Neural progenitor cell (in vitro differentiated cells): Measurements from ENCODE around the gene RRP8. TPM values are rescaled to one million over a fixed set of nuclear protein-coding genes. Genes with fewer than 3 reads are reported as not detected.

Experiments used
- DNase-seq: peaks from one replicate; pipeline ENCODE4 v3.0.0-alpha.2; 2016; ENCODE audit warnings: low spot score
- H2AFZ ChIP-seq: fragments of 200-600 bp; sonication (generic); replicated peaks from 2 replicates; pipeline ENCODE4 v1.6.1; 2016; ENCODE audit warnings: antibody characterized with exemption
- H3F3A ChIP-seq: fragments of 200-600 bp; sonication (generic); 2 replicates; pipeline ENCODE4 v1.6.1; 2016; ENCODE audit warnings: antibody characterized with exemption, low read depth
- H3K27ac ChIP-seq: fragments of 200-600 bp; sonication (generic); 2 replicates; pipeline ENCODE4 v1.5.1; 2016; ENCODE audit warnings: mild to moderate bottlenecking
- H3K27me3 ChIP-seq: fragments of 200-600 bp; sonication (generic); 2 replicates; pipeline ENCODE4 v1.6.1; 2016; ENCODE audit warnings: mild to moderate bottlenecking, moderate library complexity
- H3K36me3 ChIP-seq: fragments of 200-600 bp; sonication (generic); 2 replicates; pipeline ENCODE4 v1.5.1; 2016
- H3K4me1 ChIP-seq: fragments of 200-600 bp; sonication (generic); 2 replicates; pipeline ENCODE4 v1.6.1; 2016; ENCODE audit warnings: mixed run types
- H3K4me2 ChIP-seq: fragments of 200-600 bp; sonication (generic); 2 replicates; pipeline ENCODE4 v1.6.1; 2016
- H3K4me3 ChIP-seq: fragments of 200-600 bp; sonication (generic); 2 replicates; pipeline ENCODE4 v1.5.1; 2016
- H3K79me2 ChIP-seq: fragments of 200-600 bp; sonication (generic); 2 replicates; pipeline ENCODE4 v1.6.1; 2016; ENCODE audit warnings: low read depth
- H3K9ac ChIP-seq: fragments of 200-600 bp; sonication (generic); 2 replicates; pipeline ENCODE4 v1.6.1; 2016
- H3K9me3 ChIP-seq: fragments of 200-600 bp; sonication (generic); 2 replicates; pipeline ENCODE4 v1.5.1; 2016; ENCODE audit warnings: low read depth
- H4K20me1 ChIP-seq: fragments of 200-600 bp; sonication (generic); 2 replicates; pipeline ENCODE4 v1.6.1; 2016; ENCODE audit warnings: low read depth
- H3K27ac Mint-ChIP-seq: 3 replicates; pipeline ENCODE4 v1.8.0; 2021; ENCODE audit warnings: mixed read lengths
- H3K27me3 Mint-ChIP-seq: 2 replicates; pipeline ENCODE4 v1.8.0; 2022; ENCODE audit warnings: low read depth, mild to moderate bottlenecking, inconsistent platforms, moderate library complexity, mixed read lengths; ENCODE audit not compliant: insufficient read depth
- H3K36me3 Mint-ChIP-seq: 3 replicates; pipeline ENCODE4 v1.8.0; 2021; ENCODE audit warnings: mixed read lengths
- H3K4me1 Mint-ChIP-seq: 3 replicates; pipeline ENCODE4 v1.8.0; 2021; ENCODE audit warnings: mixed read lengths
- H3K4me3 Mint-ChIP-seq: 3 replicates; pipeline ENCODE4 v1.8.0; 2021; ENCODE audit warnings: mild to moderate bottlenecking, moderate library complexity, mixed read lengths
- H3K9me3 Mint-ChIP-seq: 3 replicates; pipeline ENCODE4 v1.8.0; 2020; ENCODE audit warnings: mixed read lengths
- CTCF ChIP-seq: fragments of 200-600 bp; sonication (generic); IDR thresholded peaks from 2 replicates; pipeline ENCODE4 v1.5.1; 2017; ENCODE audit warnings: antibody characterized with exemption, mild to moderate bottlenecking
- EZH2 ChIP-seq: fragments of 200-600 bp; sonication (generic); IDR thresholded peaks from 2 replicates; pipeline ENCODE4 v1.6.1; 2017; ENCODE audit warnings: antibody characterized with exemption, mild to moderate bottlenecking, moderate library complexity
- EZH2phosphoT487 ChIP-seq: fragments of 200-600 bp; sonication (generic); IDR thresholded peaks from 2 replicates; pipeline ENCODE4 v1.6.1; 2017; ENCODE audit warnings: antibody characterized with exemption
- total RNA-seq: library from RNA; depleted of rRNA; stranded (reverse); fragments of >200 nt; gene quantifications from 2 replicates; pipeline ENCODE4 v1.2.3, GENCODE V29; 2015; ENCODE audit warnings: low replicate concordance

The RRP8 gene
- total RNA-seq, 1 donor from 2014 or later: 16.0 TPM

DNA sequence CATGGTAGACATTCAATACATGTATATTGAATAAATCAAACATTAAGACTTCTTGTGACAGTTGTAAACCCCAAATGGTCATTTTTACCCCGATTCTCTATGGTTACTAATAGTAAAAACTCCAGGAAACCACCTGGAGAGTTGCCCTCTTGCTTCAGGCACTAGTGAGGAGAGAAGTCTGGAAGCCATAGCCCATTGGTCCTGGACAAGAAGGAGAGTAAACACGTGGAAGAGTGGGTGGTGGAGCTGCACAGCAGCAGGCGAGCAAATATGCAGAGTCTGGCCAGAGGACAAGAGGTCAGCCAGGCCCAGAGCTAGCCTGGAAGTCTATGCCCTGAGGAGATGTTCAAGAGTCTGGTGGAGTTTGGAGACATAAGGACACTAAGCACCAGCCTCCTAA, 34.5 kb upstream of the RRP8 start:
- peaks cover 4% of the 10 kb centered on the region for H3K36me3 Mint-ChIP-seq
- no peak for DNase-seq
- no peak overlapping the region for H2AFZ ChIP-seq
- H3K9ac ChIP-seq: no peak overlapping the region
- H3K27ac ChIP-seq: no peak overlapping the region
- no peaks in the 10 kb centered on the region for H3K9me3 Mint-ChIP-seq
- peaks cover under 1% of the 10 kb centered on the region for H3K27me3 Mint-ChIP-seq
- H3K27ac Mint-ChIP-seq: no peak overlapping the region
- no peak overlapping the region for H3K4me3 ChIP-seq
- H3K4me1 ChIP-seq: no peaks in the 10 kb centered on the region
- H3K9me3 ChIP-seq: no peaks in the 10 kb centered on the region
- no peaks in the 10 kb centered on the region for H4K20me1 ChIP-seq
- no peaks in the 10 kb centered on the region for H3K27me3 ChIP-seq
- no peaks in the 10 kb centered on the region for H3K79me2 ChIP-seq
- TF ChIP-seq EZH2: no peak
- TF ChIP-seq CTCF: no peak
- no peak for TF ChIP-seq EZH2phosphoT487
- no peaks in the 10 kb centered on the region for H3F3A ChIP-seq
- H3K4me2 ChIP-seq: no peak overlapping the region
- H3K4me3 Mint-ChIP-seq: no peak overlapping the region
- H3K4me1 Mint-ChIP-seq: no peaks in the 10 kb centered on the region
- H3K36me3 ChIP-seq: no peaks in the 10 kb centered on the region

- Histone ChIP-seq H4K20me1 (no peaks in the 10 kb centered on the region), H2AFZ (no peak overlapping the region), H3K79me2 (no peaks in the 10 kb centered on the region), H3K27ac (no peak overlapping the region), H3F3A (no peaks in the 10 kb centered on the region), H3K27me3 (peaks cover 10% of the 10 kb centered on the region), H3K36me3 (no peaks in the 10 kb centered on the region), H3K4me3 (no peak overlapping the region), H3K4me2 (no peak overlapping the region), H3K9me3 (no peaks in the 10 kb centered on the region), H3K4me1 (no peaks in the 10 kb centered on the region), H3K9ac (no peak overlapping the region)
- Mint-ChIP-seq H3K9me3 (no peaks in the 10 kb centered on the region), H3K27ac (no peak overlapping the region), H3K36me3 (peaks cover 11% of the 10 kb centered on the region), H3K4me3 (no peak overlapping the region), H3K27me3 (peaks cover 6% of the 10 kb centered on the region), H3K4me1 (no peaks in the 10 kb centered on the region)
- TF ChIP-seq EZH2 (no peak), EZH2phosphoT487 (no peak), CTCF (no peak)
- DNase-seq: no peak
These were observed 33.1 kb upstream of the RRP8 start for GRCh38 chr11:6636480-6636879.

- H3K9me3 ChIP-seq: no peaks in the 10 kb centered on the region
- peaks cover 7% of the 10 kb centered on the region for H3K27me3 Mint-ChIP-seq
- H3K9me3 Mint-ChIP-seq: no peaks in the 10 kb centered on the region
- H3K9ac ChIP-seq: no peak overlapping the region
- H3K27ac ChIP-seq: no peak overlapping the region
- no peak overlapping the region for H2AFZ ChIP-seq
- peaks cover 19% of the 10 kb centered on the region for H3K36me3 Mint-ChIP-seq
- peaks cover 22% of the 10 kb centered on the region for H3K27me3 ChIP-seq
- H3K4me3 ChIP-seq: no peak overlapping the region
- H3K79me2 ChIP-seq: no peaks in the 10 kb centered on the region
- H3K4me1 Mint-ChIP-seq: no peaks in the 10 kb centered on the region
- H3K4me1 ChIP-seq: no peaks in the 10 kb centered on the region
- H3K4me3 Mint-ChIP-seq: peak overlapping the region; percentile 37
- no peak for TF ChIP-seq EZH2
- TF ChIP-seq CTCF: no peak
- TF ChIP-seq EZH2phosphoT487: no peak
- no peak overlapping the region for H3K4me2 ChIP-seq
- DNase-seq: no peak
- H3K27ac Mint-ChIP-seq: no peak overlapping the region
- H4K20me1 ChIP-seq: peaks cover 4% of the 10 kb centered on the region
- H3K36me3 ChIP-seq: no peaks in the 10 kb centered on the region
- peaks cover 5% of the 10 kb centered on the region for H3F3A ChIP-seq
These were observed 31.9 kb upstream of the RRP8 start for GRCh38 chr11:6635082-6635932.
